ENCODE results near the gene GBGT1.

GBGT1 gene

DNA sequence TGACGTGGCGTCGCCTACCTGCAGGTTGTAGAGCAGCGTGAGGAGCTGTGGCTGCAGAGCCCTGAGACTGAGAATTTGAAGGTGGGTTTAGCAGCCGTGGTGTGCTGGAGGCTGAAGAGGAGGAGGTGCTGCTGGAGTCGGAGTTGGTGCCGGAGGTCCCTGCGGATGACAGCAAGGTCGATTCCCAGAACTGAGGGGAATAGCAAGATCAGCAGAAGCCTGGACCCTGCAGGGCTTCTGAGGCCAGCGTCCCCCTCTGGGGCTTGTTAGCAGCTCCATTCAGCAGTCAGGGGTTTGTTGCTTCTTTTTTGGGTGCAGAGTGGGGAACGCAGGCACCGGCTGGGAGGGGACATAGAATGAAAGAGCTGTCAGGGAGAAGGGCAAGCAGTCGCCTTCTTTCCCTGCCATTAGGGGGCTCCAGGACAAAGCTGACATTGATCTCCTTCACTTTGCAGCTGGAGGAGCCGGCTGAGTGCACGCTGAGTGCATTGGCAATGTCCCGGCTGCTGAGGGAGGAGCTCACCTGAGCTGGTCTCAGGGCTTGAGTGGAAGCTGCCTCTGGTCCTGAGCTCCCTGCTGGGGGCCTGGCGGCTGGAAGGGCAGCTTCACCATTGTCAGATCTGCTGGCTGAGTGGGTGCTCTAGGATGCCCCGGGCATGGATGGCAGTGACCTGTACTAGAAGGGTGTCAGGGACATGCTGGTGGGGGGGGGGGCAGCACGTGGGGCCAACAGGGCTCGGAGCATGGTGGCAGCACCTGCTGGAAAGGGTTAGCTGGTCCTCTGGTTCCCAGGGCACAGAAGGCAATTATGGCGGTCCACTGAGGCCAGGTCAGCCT is 24.5 kb upstream of the GBGT1 start:
- Mint-ChIP-seq H3K4me3 (no peak overlapping the region), H3K27me3 (ENCODE audit: low read depth, poor library complexity) (peaks cover 79% of the 10 kb centered on the region), H3K36me3 (ENCODE audit: low read depth) (no peaks in the 10 kb centered on the region), H3K9me3 (no peaks in the 10 kb centered on the region), H3K27ac (no peak overlapping the region), H3K4me1 (peaks cover 10% of the 10 kb centered on the region)
- TF ChIP-seq, protein P1, sequence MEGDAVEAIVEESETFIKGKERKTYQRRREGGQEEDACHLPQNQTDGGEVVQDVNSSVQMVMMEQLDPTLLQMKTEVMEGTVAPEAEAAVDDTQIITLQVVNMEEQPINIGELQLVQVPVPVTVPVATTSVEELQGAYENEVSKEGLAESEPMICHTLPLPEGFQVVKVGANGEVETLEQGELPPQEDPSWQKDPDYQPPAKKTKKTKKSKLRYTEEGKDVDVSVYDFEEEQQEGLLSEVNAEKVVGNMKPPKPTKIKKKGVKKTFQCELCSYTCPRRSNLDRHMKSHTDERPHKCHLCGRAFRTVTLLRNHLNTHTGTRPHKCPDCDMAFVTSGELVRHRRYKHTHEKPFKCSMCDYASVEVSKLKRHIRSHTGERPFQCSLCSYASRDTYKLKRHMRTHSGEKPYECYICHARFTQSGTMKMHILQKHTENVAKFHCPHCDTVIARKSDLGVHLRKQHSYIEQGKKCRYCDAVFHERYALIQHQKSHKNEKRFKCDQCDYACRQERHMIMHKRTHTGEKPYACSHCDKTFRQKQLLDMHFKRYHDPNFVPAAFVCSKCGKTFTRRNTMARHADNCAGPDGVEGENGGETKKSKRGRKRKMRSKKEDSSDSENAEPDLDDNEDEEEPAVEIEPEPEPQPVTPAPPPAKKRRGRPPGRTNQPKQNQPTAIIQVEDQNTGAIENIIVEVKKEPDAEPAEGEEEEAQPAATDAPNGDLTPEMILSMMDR (IDR thresholded peaks at IDR 0.05): peak; percentile 53
- DNase-seq: peak; percentile 55

DNA sequence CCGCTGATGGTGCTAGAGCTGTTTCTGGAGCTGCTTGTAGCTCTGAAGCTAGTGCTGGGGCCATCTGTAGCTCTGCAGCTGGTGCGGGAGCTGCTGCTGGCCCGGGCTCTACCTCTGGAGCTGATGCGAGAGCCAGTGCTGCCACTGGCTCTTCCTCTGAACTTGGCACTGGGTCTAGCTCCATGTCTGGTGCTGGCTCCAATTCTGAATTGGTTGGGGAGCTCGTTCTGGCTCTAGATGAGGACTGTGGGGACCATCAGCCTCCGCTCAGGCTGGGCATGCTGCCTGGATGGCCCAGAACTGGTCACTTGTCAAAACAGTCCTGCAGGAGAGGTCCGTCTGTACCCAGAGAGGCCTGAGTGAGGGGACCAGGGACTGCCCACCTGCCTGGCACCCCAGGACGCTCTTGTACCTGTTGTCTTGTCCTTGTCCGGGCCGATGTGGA is 23.9 kb upstream of the GBGT1 start:
- TF ChIP-seq, protein P1 (IDR thresholded peaks at IDR 0.05): no peak
- Mint-ChIP-seq H3K4me3 (no peak overlapping the region), H3K27me3 (ENCODE audit: low read depth, poor library complexity) (peaks cover 79% of the 10 kb centered on the region), H3K36me3 (ENCODE audit: low read depth) (no peaks in the 10 kb centered on the region), H3K27ac (no peak overlapping the region), H3K9me3 (no peaks in the 10 kb centered on the region), H3K4me1 (peaks cover 10% of the 10 kb centered on the region)
- no peak for DNase-seq

DNA sequence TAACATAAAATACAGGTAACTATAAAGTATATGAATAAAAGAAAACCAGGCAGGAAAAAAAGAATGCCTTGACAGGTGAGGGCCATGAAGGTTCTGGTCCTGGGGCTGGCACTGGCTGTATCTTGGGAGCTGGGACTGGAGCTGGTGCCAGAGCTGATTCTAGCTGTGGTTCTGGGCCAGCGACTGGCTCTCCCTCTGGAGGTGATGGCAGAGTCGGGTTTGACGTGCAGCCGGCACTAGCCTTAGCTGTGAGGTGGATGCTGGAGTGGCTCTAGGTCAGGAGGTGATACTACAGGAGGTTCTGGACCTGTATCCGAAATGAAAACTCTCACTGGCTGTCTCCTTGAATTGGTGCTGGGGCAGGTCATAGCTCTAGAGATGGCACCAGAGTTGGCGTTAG is 23.0 kb upstream of the GBGT1 start:
- Mint-ChIP-seq H3K27ac (no peak overlapping the region), H3K4me1 (peaks cover 10% of the 10 kb centered on the region)
- DNase-seq: no peak

DNA sequence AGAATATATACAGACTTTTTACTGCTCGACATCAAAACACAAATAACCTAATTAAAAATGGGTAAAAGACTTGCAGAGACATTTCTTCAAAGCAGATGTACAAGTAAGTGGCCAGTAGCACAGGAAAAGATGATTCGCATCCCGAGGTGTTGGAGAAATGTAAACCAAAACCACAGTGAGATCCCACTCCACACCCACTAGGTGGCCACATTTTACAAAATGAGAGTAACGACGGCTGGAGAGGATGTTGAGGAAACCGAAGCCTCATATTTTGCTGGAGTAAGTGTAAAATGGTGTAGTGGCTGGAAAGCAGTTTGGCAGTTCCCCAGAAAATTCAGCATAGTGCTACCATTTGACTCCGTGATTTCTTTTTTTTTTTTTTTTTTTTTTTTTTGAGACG is 21.3 kb upstream of the GBGT1 start:
- no peaks in the 10 kb centered on the region for H3K9me3 Mint-ChIP-seq
- TF ChIP-seq, protein P1 (IDR thresholded peaks at IDR 0.05): peak; percentile 56
- H3K4me1 Mint-ChIP-seq: peaks cover 10% of the 10 kb centered on the region
- H3K4me3 Mint-ChIP-seq: no peak overlapping the region
- no peaks in the 10 kb centered on the region for H3K36me3 Mint-ChIP-seq (ENCODE audit: low read depth)
- DNase-seq: peak; percentile 32
- H3K27me3 Mint-ChIP-seq (ENCODE audit: low read depth, poor library complexity): peaks cover 92% of the 10 kb centered on the region
- H3K27ac Mint-ChIP-seq: no peak overlapping the region

More for the DNA sequence above, 23.0 kb upstream of the GBGT1 start:
- no peaks in the 10 kb centered on the region for H3K9me3 Mint-ChIP-seq
- TF ChIP-seq, protein P1 (IDR thresholded peaks at IDR 0.05): no peak
- no peak overlapping the region for H3K4me3 Mint-ChIP-seq
- no peaks in the 10 kb centered on the region for H3K36me3 Mint-ChIP-seq (ENCODE audit: low read depth)
- H3K27me3 Mint-ChIP-seq (ENCODE audit: low read depth, poor library complexity): peaks cover 84% of the 10 kb centered on the region

DNA sequence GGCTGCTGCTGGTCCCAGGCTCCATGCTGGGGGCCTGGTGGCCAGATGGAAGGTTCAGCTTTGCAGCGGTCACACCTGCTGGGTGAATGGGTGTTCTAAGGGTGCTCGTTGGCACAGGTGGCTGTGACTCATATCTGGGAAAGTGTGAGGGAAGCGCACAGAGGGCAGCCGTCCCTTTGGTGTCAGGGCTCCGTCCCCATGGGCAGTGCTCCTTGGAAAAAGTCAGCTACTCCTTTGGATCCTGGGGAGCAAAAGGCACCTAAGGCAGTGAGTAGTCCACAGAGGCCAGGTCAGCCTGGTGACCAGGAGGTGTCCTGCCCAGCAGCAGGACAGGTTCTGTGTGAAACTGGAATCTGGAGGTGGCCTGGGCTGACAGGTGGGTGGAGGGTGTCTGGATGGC is 18.4 kb upstream of the GBGT1 start:
- no peaks in the 10 kb centered on the region for H3K9me3 Mint-ChIP-seq
- peaks cover 73% of the 10 kb centered on the region for H3K27me3 Mint-ChIP-seq (ENCODE audit: low read depth, poor library complexity)
- TF ChIP-seq, protein P1 (IDR thresholded peaks at IDR 0.05): no peak
- peaks cover 10% of the 10 kb centered on the region for H3K4me1 Mint-ChIP-seq
- no peak overlapping the region for H3K27ac Mint-ChIP-seq
- no peak overlapping the region for H3K4me3 Mint-ChIP-seq
- no peak for DNase-seq
- H3K36me3 Mint-ChIP-seq (ENCODE audit: low read depth): no peaks in the 10 kb centered on the region

DNA sequence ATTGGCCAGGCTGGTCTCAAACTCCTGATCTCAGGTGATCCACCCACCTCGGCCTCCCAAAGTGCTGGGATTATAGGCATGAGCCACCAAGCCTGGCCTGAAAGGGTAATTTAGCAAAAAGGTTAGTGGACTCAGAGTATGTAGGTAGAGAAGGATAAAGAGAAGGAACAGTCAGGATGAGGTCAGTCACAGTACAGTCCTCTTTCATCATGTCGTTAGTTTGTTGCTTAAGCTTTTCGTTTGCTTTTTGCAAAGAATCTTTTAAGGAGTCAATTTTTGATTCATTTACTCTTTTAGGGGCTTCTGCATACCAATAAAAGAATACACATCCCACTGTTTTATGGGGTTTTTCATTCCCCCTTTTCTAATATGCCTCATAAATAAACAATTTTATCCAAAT is 17.8 kb upstream of the GBGT1 start:
- Mint-ChIP-seq H3K4me1 (peaks cover 10% of the 10 kb centered on the region), H3K36me3 (ENCODE audit: low read depth) (no peaks in the 10 kb centered on the region), H3K27ac (no peak overlapping the region), H3K9me3 (no peaks in the 10 kb centered on the region), H3K27me3 (ENCODE audit: low read depth, poor library complexity) (peaks cover 73% of the 10 kb centered on the region), H3K4me3 (no peak overlapping the region)
- TF ChIP-seq, protein P1 (IDR thresholded peaks at IDR 0.05): no peak
- no peak for DNase-seq
